Endothelial cell of umbilical vein (primary cell): ENCODE measurements around the gene BZW2. TPM values are rescaled to one million over a fixed set of nuclear protein-coding genes. Genes with fewer than 3 reads are reported as not detected.

Source experiments
- BruUV-seq: library from RNA; stranded (reverse); fragments of 400-500 nt; replicated peaks from 2 replicates; lab custom pipeline; 2021; lab: Mats Ljungman, UMichigan
- CTCF ChIA-PET: fragments of 300-600, 350-600 bp; sonication (Branson Sonifier 250); formaldehyde crosslinking; loops from one replicate; lab custom pipeline; 2021; ENCODE audit warnings: antibody characterized with exemption, inconsistent platforms; lab: Charles Lee
- POLR2A ChIA-PET: fragments of 300-600, 350-600 bp; sonication (Branson Sonifier 250); formaldehyde crosslinking; loops from one replicate; lab custom pipeline; 2021; ENCODE audit warnings: antibody characterized with exemption, inconsistent platforms; lab: Charles Lee
- DNase-seq: peaks from one replicate; pipeline ENCODE4 v3.0.0-alpha.2; 2011; ENCODE audit warnings: low read depth, low spot score
- FAIRE-seq: peaks from 2 replicates; lab custom pipeline; 2011; peaks lifted over from hg19 to GRCh38; lab: Jason Lieb, UNC
- H2AFZ ChIP-seq: 2 replicates; pipeline ENCODE4 v1.6.0; 2012; ENCODE audit warnings: low read depth, low read length, control low read depth, inconsistent platforms
- H3K27ac ChIP-seq: 2 replicates; pipeline ENCODE4 v1.5.1; 2011; ENCODE audit warnings: low read depth, mild to moderate bottlenecking, control low read depth, low read length, moderate library complexity; ENCODE audit not compliant: insufficient read depth
- H3K27me3 ChIP-seq, 2 experiments: 2 replicates each; pipeline versions ENCODE4 v1.6.0 to v1.6.1; 2011; ENCODE audit warnings: low read length in 2 of 2, mixed read lengths in 1 of 2; ENCODE audit not compliant: control insufficient read depth in 2 of 2, insufficient read depth in 2 of 2
- H3K36me3 ChIP-seq, 2 experiments: 2 replicates in 1 of 2; 3 replicates in 1 of 2; pipeline ENCODE4 v1.5.1; 2011; ENCODE audit warnings: low read length in 2 of 2, mild to moderate bottlenecking in 1 of 2, moderate library complexity in 1 of 2; ENCODE audit not compliant: control insufficient read depth in 2 of 2, insufficient read depth in 2 of 2; ENCODE audit errors: extremely low read depth in 1 of 2
- H3K4me1 ChIP-seq: 3 replicates; pipeline ENCODE4 v1.5.1; 2011; ENCODE audit warnings: mild to moderate bottlenecking, low read length; ENCODE audit not compliant: control insufficient read depth, insufficient read depth; ENCODE audit errors: extremely low read depth
- H3K4me2 ChIP-seq: 2 replicates; pipeline ENCODE4 v1.6.1; 2011; ENCODE audit warnings: low read length, control low read depth, mixed read lengths; ENCODE audit not compliant: insufficient read depth
- H3K4me3 ChIP-seq, 3 experiments: fragments of 200-600 bp in 1 of 3; sonication (generic), shearing (Covaris generic) in 1 of 3; replicated peaks in 1 of 3; 2 replicates each; pipeline ENCODE4 v1.5.1; 2011 to 2016; ENCODE audit warnings: control low read depth in 3 of 3, low read length in 3 of 3, mild to moderate bottlenecking in 2 of 3, inconsistent platforms in 1 of 3, low read depth in 1 of 3, moderate library complexity in 1 of 3; ENCODE audit not compliant: insufficient read depth in 1 of 3
- H3K79me2 ChIP-seq: 2 replicates; pipeline ENCODE4 v1.6.0; 2012; ENCODE audit warnings: low read length, inconsistent platforms; ENCODE audit not compliant: control insufficient read depth, insufficient read depth
- H3K9ac ChIP-seq: replicated peaks from 2 replicates; pipeline ENCODE3; 2011; ENCODE audit warnings: low read length, control low read depth; ENCODE audit not compliant: insufficient read depth; ENCODE audit errors: extremely low read depth
- H3K9me1 ChIP-seq: replicated peaks from 3 replicates; pipeline ENCODE4 v1.6.0; 2011; ENCODE audit warnings: mild to moderate bottlenecking, low read length; ENCODE audit not compliant: control insufficient read depth, insufficient read depth; ENCODE audit errors: extremely low read depth
- H3K9me3 ChIP-seq: replicated peaks from 2 replicates; pipeline ENCODE4 v1.5.1; 2012; ENCODE audit warnings: low read length, inconsistent platforms; ENCODE audit not compliant: control insufficient read depth, insufficient read depth
- H4K20me1 ChIP-seq: replicated peaks from 2 replicates; pipeline ENCODE3; 2011; ENCODE audit warnings: mild to moderate bottlenecking, low read length; ENCODE audit not compliant: control insufficient read depth, insufficient read depth; ENCODE audit errors: extremely low read depth
- CTCF ChIP-seq, 2 donors: IDR thresholded peaks; 1 replicate in 1 of 2; 2 replicates in 1 of 2; pipeline ENCODE4 v1.5.1; 2011; ENCODE audit warnings: low read length in 2 of 2, mild to moderate bottlenecking in 2 of 2, moderate library complexity in 2 of 2, control low read depth in 1 of 2, inconsistent platforms in 1 of 2, low read depth in 1 of 2; ENCODE audit not compliant: insufficient read depth in 1 of 2; ENCODE audit errors: extremely low read depth in 1 of 2
- EZH2 ChIP-seq: IDR thresholded peaks from 2 replicates; pipeline ENCODE4 v1.6.1; 2012; ENCODE audit warnings: borderline replicate concordance, low read depth, mild to moderate bottlenecking, moderate library complexity, low read length, inconsistent platforms; ENCODE audit not compliant: severe bottlenecking
- FOS ChIP-seq: IDR thresholded peaks from 2 replicates; pipeline ENCODE4 v1.6.1; 2011; ENCODE audit warnings: mild to moderate bottlenecking, low read length, moderate library complexity, borderline replicate concordance; ENCODE audit not compliant: insufficient read depth
- GATA2 ChIP-seq: IDR thresholded peaks from 2 replicates; pipeline ENCODE4 v1.7.0; 2011; ENCODE audit warnings: low read depth, mild to moderate bottlenecking, moderate library complexity, mixed read lengths, low read length; ENCODE audit not compliant: insufficient read length, insufficient read depth
- JUN ChIP-seq: IDR thresholded peaks from 2 replicates; pipeline ENCODE4 v1.6.1; 2011; ENCODE audit warnings: borderline replicate concordance, low read depth; ENCODE audit not compliant: insufficient read length, insufficient read depth
- MAX ChIP-seq: IDR thresholded peaks from 2 replicates; pipeline ENCODE4 v1.6.1; 2011; ENCODE audit not compliant: insufficient read depth, insufficient read length
- MYC ChIP-seq: IDR thresholded peaks from one replicate; pipeline ENCODE4 v1.6.1; 2011; ENCODE audit warnings: mild to moderate bottlenecking, low read depth, low read length
- POLR2A ChIP-seq: IDR thresholded peaks from 2 replicates; pipeline ENCODE4 v1.6.1; 2012; ENCODE audit warnings: low read depth, mild to moderate bottlenecking, control low read depth, low read length
- POLR2AphosphoS5 ChIP-seq: IDR thresholded peaks from 2 replicates; pipeline ENCODE4 v1.6.1; 2012; ENCODE audit warnings: low read depth, mild to moderate bottlenecking, control low read depth, low read length, moderate library complexity; ENCODE audit not compliant: insufficient read depth
- dilution Hi-C: fragments of 300-500 bp; cut with MboI; formaldehyde crosslinking; loops from one replicate; pipeline ENCODE4 v1.15.0; 2019; ENCODE audit warnings: low sequenced_read_pairs; ENCODE audit not compliant: extremely low pct_ligation_motif_present
- intact Hi-C: fragments of 100-400 bp; cut with micrococcal nuclease; formaldehyde crosslinking; loops from one replicate; pipeline ENCODE4 v1.10.0; 2022
- polyA plus RNA-seq, 4 experiments: library from polyadenylated mRNA; depleted of rRNA in 3 of 4; stranded (reverse) in 3 of 4; unstranded in 1 of 4; fragments of >200 nt; gene quantifications; 2 replicates each; pipeline versions ENCODE4 v1.2.1 to v1.2.3, GENCODE V29; 2011 to 2012; ENCODE audit warnings: missing spikeins in 1 of 4
- total RNA-seq: library from RNA; stranded (reverse); gene quantifications from 2 replicates; pipeline ENCODE4 v1.2.3, GENCODE V29; 2021

BZW2 gene
- total and polyA plus RNA-seq, 2 donors (not counting 3 experiments of a cell fraction or from before 2014, with no cell fraction given), result 39.7 to 106 TPM

- peaks cover 15 to 41% of the 10 kb centered on the region in 2 experiments for H3K36me3 ChIP-seq
- H3K4me3 ChIP-seq, result no peak overlapping the region
- H2AFZ ChIP-seq, result no peak overlapping the region
- no peaks in the 10 kb centered on the region for H3K27me3 ChIP-seq
- dilution Hi-C loops, result no loop called here
- no peaks in the 10 kb centered on the region for H3K79me2 ChIP-seq
- no peaks in the 10 kb centered on the region for H4K20me1 ChIP-seq
- ChIA-PET CTCF (interaction anchor here (0.7 to 1.5 kb wide), 2 partner anchors 103 to 220 kb away, joined by 3 read pairs; no protein-coding TSS in a partner anchor), POLR2A (no interaction called here)
- no peak overlapping the region for H3K27ac ChIP-seq
- no peaks in the 10 kb centered on the region for H3K9me1 ChIP-seq
- no peaks in the 10 kb centered on the region for H3K9me3 ChIP-seq
- DNase-seq, result no peak
- FAIRE-seq, result no peak
- peaks cover 7% of the 10 kb centered on the region for H3K4me1 ChIP-seq
- intact Hi-C loops, result loop anchor here (5.0 kb wide), 1 partner anchor 104 kb away; the partner anchor contains the start of gene AGR2
- TF ChIP-seq JUN (no peak), POLR2AphosphoS5 (no peak), CTCF (IDR thresholded peaks at IDR 0.05; ENCODE audit: extremely low read depth in 1 of 2, insufficient read depth in 1 of 2, low read depth in 1 of 2, low read length in 2 of 2) (no peak), EZH2 (no peak), MYC (no peak), GATA2 (no peak), MAX (no peak), FOS (no peak), POLR2A (no peak)
- H3K4me2 ChIP-seq, result no peak overlapping the region
- no TSS peak for BruUV-seq
- no peak overlapping the region for H3K9ac ChIP-seq
These were observed 52.4 kb downstream of the BZW2 start for GRCh38 chr7:16698200-16698905.
